ENCODE measurements around the gene RTN4RL1.

DNA sequence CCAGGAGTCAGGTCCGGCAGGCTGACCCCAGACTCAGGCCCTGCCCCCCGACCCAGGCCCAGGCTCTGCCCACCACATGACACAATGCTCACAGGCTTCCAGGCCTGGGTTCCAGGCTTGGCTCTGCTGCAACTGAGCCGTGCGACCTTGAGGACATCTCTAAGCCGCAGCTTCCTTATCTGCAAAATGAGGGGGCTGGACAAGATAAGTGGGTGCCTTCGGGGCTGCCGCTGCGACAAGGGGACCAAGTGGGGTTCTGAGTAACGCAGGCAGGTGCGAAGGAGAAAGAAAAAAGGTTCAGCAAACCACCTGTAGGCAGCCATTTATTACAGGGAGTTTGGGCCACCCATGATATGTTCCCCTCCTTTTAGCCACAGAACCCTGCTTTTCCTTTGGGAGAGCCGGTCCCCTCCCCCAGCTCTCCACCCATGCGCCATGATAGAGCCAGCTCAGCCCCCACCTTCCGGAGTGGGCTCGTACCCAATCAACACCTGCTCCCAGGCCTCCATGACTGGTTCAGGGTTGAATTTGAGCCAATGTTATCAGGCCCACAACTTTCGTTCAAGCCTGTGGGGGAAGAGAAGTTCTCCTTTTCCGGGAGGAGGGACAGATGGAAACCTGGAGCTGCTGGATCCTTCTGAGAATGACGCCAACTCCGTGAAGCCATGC, 38.2 kb downstream of the RTN4RL1 start:
- TF ChIP-seq, protein P1, sequence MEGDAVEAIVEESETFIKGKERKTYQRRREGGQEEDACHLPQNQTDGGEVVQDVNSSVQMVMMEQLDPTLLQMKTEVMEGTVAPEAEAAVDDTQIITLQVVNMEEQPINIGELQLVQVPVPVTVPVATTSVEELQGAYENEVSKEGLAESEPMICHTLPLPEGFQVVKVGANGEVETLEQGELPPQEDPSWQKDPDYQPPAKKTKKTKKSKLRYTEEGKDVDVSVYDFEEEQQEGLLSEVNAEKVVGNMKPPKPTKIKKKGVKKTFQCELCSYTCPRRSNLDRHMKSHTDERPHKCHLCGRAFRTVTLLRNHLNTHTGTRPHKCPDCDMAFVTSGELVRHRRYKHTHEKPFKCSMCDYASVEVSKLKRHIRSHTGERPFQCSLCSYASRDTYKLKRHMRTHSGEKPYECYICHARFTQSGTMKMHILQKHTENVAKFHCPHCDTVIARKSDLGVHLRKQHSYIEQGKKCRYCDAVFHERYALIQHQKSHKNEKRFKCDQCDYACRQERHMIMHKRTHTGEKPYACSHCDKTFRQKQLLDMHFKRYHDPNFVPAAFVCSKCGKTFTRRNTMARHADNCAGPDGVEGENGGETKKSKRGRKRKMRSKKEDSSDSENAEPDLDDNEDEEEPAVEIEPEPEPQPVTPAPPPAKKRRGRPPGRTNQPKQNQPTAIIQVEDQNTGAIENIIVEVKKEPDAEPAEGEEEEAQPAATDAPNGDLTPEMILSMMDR (IDR thresholded peaks at IDR 0.05), result no peak
- no peak for TF ChIP-seq POLR2A (IDR thresholded peaks at IDR 0.05)
- TF ChIP-seq EP300 (IDR thresholded peaks at IDR 0.05), result no peak

All from tibial nerve (tissue), 4 donors.